Measurements from ENCODE around the gene KCNH8.

- TF ChIP-seq POLR2A (IDR thresholded peaks at IDR 0.05): no peak
- TF ChIP-seq CTCF (IDR thresholded peaks at IDR 0.05): no peak
These were observed 194.1 kb downstream of the KCNH8 start for GRCh38 chr3:19342389-19342788.
